A549 (cell line): ENCODE data around the gene PLXNB2. TPM values are rescaled to one million over a fixed set of nuclear protein-coding genes. Genes with fewer than 3 reads are reported as not detected.

Experiments
- ATAC-seq, 2 experiments: fragments of 200-7000 bp in 1 of 2; fragments of >200 bp in 1 of 2; cut with Nextera tagmentation in 1 of 2; cut with Tn5 transposase in 1 of 2; 3 replicates each; pipeline versions ENCODE4 v1.8.0 to v1.9.1; 2018 to 2020; ENCODE audit warnings: mild to moderate bottlenecking in 1 of 2, moderate library complexity in 1 of 2
- CTCF ChIA-PET: fragments of 300-600 bp; sonication (Branson Sonifier 250); formaldehyde crosslinking; extraction: SDS; loops from one replicate; lab custom pipeline; 2021; ENCODE audit warnings: antibody characterized with exemption, inconsistent platforms; lab: Yijun Ruan, JAX
- POLR2A ChIA-PET: fragments of 350-600 bp; formaldehyde crosslinking; extraction: SDS; loops from one replicate; lab custom pipeline; 2021; ENCODE audit warnings: antibody characterized with exemption, inconsistent platforms; lab: Yijun Ruan, JAX
- DNase-seq, 2 experiments: peaks; one replicate each; pipeline versions ENCODE4 v3.0.0 to v3.0.0-alpha.2; 2011 to 2016; ENCODE audit warnings: low read depth in 1 of 2, low spot score in 1 of 2
- FAIRE-seq: peaks from 2 replicates; lab custom pipeline; 2011; peaks lifted over from hg19 to GRCh38; lab: Jason Lieb, UNC
- H3K27ac ChIP-seq, 2 experiments: fragments of >200 bp; sonication (Bioruptor Twin); formaldehyde crosslinking; 3 replicates each; pipeline ENCODE4 v1.5.1; 2016 to 2017
- H3K4me1 ChIP-seq: fragments of >200 bp; sonication (Bioruptor Twin); formaldehyde crosslinking; 3 replicates; pipeline ENCODE4 v1.6.1; 2016
- H3K4me2 ChIP-seq: fragments of >200 bp; sonication (Bioruptor Twin); formaldehyde crosslinking; 3 replicates; pipeline ENCODE4 v1.6.1; 2016
- H3K4me3 ChIP-seq: fragments of >200 bp; sonication (Bioruptor Twin); formaldehyde crosslinking; 3 replicates; pipeline ENCODE4 v1.5.1; 2016
- H3K9me3 ChIP-seq: fragments of >200 bp; sonication (Bioruptor Twin); formaldehyde crosslinking; 3 replicates; pipeline ENCODE4 v1.6.1; 2016
- BHLHE40 ChIP-seq: IDR thresholded peaks from 2 replicates; pipeline ENCODE4 v1.6.1; 2012; ENCODE audit warnings: low read depth, low read length, inconsistent platforms
- CHD4 ChIP-seq: fragments of 200-600 bp; sonication (generic); IDR thresholded peaks from 2 replicates; pipeline ENCODE4 v1.6.1; 2016; ENCODE audit warnings: antibody characterized with exemption, mild to moderate bottlenecking, borderline replicate concordance
- CTCF ChIP-seq: fragments of >200 bp; sonication (Bioruptor Twin); formaldehyde crosslinking; IDR thresholded peaks from 3 replicates; pipeline ENCODE4 v1.5.1; 2016
- EHMT2 ChIP-seq: fragments of 200-600 bp; sonication (generic); IDR thresholded peaks from 2 replicates; pipeline ENCODE4 v1.6.1; 2016; ENCODE audit warnings: antibody characterized with exemption, low read depth, mild to moderate bottlenecking, moderate library complexity
- EP300 ChIP-seq, 2 experiments: fragments of >200 bp; sonication (Bioruptor Twin); formaldehyde crosslinking; IDR thresholded peaks; 2 replicates in 1 of 2; 3 replicates in 1 of 2; pipeline ENCODE4 v1.6.1; 2016 to 2017
- FOXS1 ChIP-seq: fragments of 250-450 bp; sonication (Bioruptor Pico); IDR thresholded peaks from 2 replicates; pipeline ENCODE4 v1.5.0; 2020; ENCODE audit warnings: mild to moderate bottlenecking, moderate library complexity
- HDAC2 ChIP-seq: fragments of 200-600 bp; sonication (generic); IDR thresholded peaks from 2 replicates; pipeline ENCODE4 v1.6.1; 2016
- JUN ChIP-seq, 2 experiments: fragments of >200 bp; sonication (Bioruptor Twin); formaldehyde crosslinking; IDR thresholded peaks; 2 replicates in 1 of 2; 3 replicates in 1 of 2; pipeline ENCODE4 v1.6.1; 2016 to 2017
- JUNB ChIP-seq: fragments of >200 bp; sonication (Bioruptor Twin); formaldehyde crosslinking; IDR thresholded peaks from 2 replicates; pipeline ENCODE4 v1.6.1; 2016
- MAFK ChIP-seq: fragments of 450-650 bp; IDR thresholded peaks from 2 replicates; pipeline ENCODE4 v1.6.1; 2014; ENCODE audit not compliant: partially characterized antibody
- MYC ChIP-seq: IDR thresholded peaks from 2 replicates; pipeline ENCODE4 v1.6.1; 2012; ENCODE audit warnings: mild to moderate bottlenecking, inconsistent platforms, low read length, improper control_type of control experiment, borderline replicate concordance
- RAD21 ChIP-seq, 2 experiments: fragments of >200 bp in 1 of 2; sonication (Bioruptor Twin) in 1 of 2; formaldehyde crosslinking in 1 of 2; IDR thresholded peaks in 1 of 2; conservative IDR thresholded peaks in 1 of 2; 2 replicates in 1 of 2; 3 replicates in 1 of 2; pipeline ENCODE4 v1.6.1; 2012 to 2018; ENCODE audit warnings: inconsistent platforms in 1 of 2
- RARB ChIP-seq: fragments of 250-450 bp; sonication (Bioruptor Pico); IDR thresholded peaks from 2 replicates; pipeline ENCODE4 v1.8.0; 2021; ENCODE audit warnings: mild to moderate bottlenecking, moderate library complexity
- RFX5 ChIP-seq: fragments of 450-650 bp; IDR thresholded peaks from 2 replicates; pipeline ENCODE4 v1.7.1; 2014; ENCODE audit warnings: antibody characterized with exemption, mild to moderate bottlenecking, moderate library complexity
- SMC3 ChIP-seq: fragments of >200 bp; sonication (Bioruptor Twin); formaldehyde crosslinking; IDR thresholded peaks from 3 replicates; pipeline ENCODE4 v1.6.1; 2018; ENCODE audit warnings: inconsistent platforms
- USF2 ChIP-seq: fragments of 450-650 bp; IDR thresholded peaks from 2 replicates; pipeline ENCODE4 v1.6.1; 2014; ENCODE audit warnings: antibody characterized with exemption
- WGBS: methylation state at CpG from one replicate; pipeline ENCODE4 v1.1.6; 2017; ENCODE audit errors: missing lambda C conversion rate; 5-methylcytosine and 5-hydroxymethylcytosine counted together
- polyA plus RNA-seq, 4 experiments: library from polyadenylated mRNA; depleted of rRNA in 3 of 4; stranded (reverse); fragments of >200 nt; fragmentation: RNase III in 1 of 4; extraction: RNeasy Plus Mini Kit Qiagen cat#74134 plus additional on column Dnase treatment in 1 of 4; gene quantifications; 2 replicates in 3 of 4; 3 replicates in 1 of 4; pipeline ENCODE4 v1.2.3, GENCODE V29; 2011 to 2017
- TF ChIP-seq, protein P1 (sequence below): fragments of 250-450 bp; sonication (Bioruptor Pico); IDR thresholded peaks from 2 replicates; pipeline ENCODE4 v1.5.0; 2020; ENCODE audit warnings: low read depth, mild to moderate bottlenecking, moderate library complexity
- TF ChIP-seq, protein P2 (sequence below): IDR thresholded peaks from 2 replicates; pipeline ENCODE4 v1.6.1; 2012; ENCODE audit warnings: low read depth, borderline replicate concordance

The PLXNB2 gene
- polyA plus RNA-seq, 2 of the 4 experiments (the other 2 are of a cell fraction) = 24.6 to 64.4 TPM

DNA sequence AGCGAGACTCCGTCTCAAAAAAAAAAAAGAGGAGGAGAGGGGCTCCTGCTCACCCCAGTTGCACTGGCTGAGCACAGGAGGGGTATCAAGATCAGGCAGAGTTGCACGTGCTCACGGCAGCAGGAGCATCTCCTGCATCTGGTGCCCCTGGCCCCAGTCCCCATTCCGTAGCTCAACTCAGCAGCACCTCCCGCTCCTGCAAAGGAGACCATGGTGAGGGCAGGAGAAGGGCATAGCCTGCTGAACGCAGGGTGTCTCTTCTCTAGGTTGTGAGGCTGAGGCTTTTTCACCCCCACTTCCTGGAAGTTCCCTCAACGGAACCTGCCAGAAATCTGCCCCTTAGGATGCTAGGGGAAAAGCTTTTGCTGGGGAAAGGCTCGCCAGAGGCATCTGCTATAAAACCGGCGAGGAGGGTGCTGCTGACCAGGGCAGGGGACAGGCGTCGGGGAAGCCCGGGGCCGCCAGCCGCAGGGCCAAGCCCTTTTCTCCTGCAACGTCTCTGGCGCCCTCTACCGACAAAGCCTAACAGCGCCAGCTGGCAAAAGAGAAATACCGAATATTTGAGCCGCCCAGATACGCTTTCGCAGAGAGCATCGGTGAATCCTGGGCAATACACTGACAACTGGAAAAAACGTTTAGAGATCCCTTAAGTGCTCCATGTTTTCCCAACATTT is 34.7 kb upstream of the PLXNB2 start:
- ATAC-seq = peak; percentile 79 to 89
- peak overlapping the region; percentile 88 for H3K4me2 ChIP-seq
- no peak for FAIRE-seq
- no peaks in the 10 kb centered on the region for H3K9me3 ChIP-seq
- peak overlapping the region; percentile 88 for H3K4me3 ChIP-seq
- TF ChIP-seq SMC3 (peak; percentile 76), RAD21 (conservative IDR thresholded peaks at IDR 0.05 in 1 of 2, IDR thresholded peaks at IDR 0.05 in 1 of 2) (peak; percentile 81 to 86), FOXS1 (CRISPR knock-in tag) (no peak), CTCF (peak; percentile 87)
- TF ChIP-seq, protein P1, sequence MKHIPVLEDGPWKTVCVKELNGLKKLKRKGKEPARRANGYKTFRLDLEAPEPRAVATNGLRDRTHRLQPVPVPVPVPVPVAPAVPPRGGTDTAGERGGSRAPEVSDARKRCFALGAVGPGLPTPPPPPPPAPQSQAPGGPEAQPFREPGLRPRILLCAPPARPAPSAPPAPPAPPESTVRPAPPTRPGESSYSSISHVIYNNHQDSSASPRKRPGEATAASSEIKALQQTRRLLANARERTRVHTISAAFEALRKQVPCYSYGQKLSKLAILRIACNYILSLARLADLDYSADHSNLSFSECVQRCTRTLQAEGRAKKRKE (CRISPR knock-in tag) = no peak
- ChIA-PET POLR2A (interaction anchor here (0.5 to 1.2 kb wide), 2 partner anchors 11 to 96 kb away, joined by 3 read pairs; no protein-coding TSS in a partner anchor), CTCF (interaction anchor here (0.6 to 2.7 kb wide), 33 partner anchors 9 to 386 kb away, joined by 3 to 50 read pairs (median 5); partner anchors contain the start of genes DENND6B, HDAC10, PLXNB2 and SCO2)
- no peaks in the 10 kb centered on the region for H3K4me1 ChIP-seq
- 17% methylated on average over 24 of the region's 26 CpGs for WGBS
- peak; percentile 35 to 83 for DNase-seq
- H3K27ac ChIP-seq = peak overlapping the region; percentile 74 to 100

DNA sequence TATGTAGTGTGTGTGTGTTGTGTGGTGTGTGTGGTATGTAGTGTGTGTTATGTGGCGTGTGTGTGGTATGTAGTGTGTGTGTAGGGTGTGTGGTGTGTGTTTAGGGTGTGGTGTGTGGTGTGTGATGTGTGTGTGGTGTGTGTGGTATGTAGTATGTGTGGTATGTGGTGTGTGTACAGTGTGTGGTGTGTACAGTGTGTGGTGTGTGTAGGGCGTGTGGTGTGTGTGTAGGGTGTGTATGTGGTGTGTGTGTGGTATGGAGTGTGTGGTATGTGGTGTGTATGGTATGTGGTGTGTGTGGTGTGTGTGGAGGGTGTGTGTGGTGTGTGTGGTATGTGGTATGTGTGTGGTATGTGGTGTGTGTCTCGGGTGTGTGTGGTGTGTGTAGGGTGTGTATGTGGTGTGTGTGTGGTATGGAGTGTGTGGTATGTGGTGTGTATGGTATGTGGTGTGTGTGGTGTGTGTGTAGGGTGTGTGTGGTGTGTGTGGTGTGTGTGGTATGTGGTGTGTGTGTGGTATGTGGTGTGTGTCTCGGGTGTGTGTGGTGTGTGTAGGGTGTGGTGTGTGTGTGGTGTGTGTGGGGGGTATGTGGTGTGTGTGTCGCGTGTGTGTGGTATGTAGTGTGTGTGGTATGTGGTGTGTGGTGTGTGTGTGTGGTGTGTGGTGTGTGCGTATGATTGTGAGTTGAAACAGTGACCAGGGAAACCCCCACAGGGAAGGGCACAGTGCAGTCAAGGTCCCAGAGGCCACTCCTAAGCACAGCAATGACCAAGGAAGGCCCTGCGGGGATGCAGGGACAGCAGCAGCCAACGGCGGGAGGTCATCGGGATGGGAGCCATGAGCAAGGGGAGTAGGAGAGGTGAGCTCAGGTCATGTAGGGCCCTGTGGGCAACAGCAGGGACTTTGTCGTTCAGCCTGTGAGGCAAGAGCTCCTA is 32.8 kb upstream of the PLXNB2 start:
- Histone ChIP-seq H3K4me1 (no peaks in the 10 kb centered on the region), H3K4me2 (no peak overlapping the region), H3K9me3 (no peaks in the 10 kb centered on the region), H3K27ac (no peak overlapping the region), H3K4me3 (no peak overlapping the region)
- ATAC-seq (peak; percentile 6 to 16; a peak in 2 of 6 replicates), FAIRE-seq (no peak), DNase-seq (peak in 1 of 2 experiments; percentile 58)
- whole genome bisulfite sequencing = 66% methylated on average over 12 of the region's 12 CpGs
- POLR2A ChIA-PET = no interaction called here
- no peak for TF ChIP-seq CHD4
- no peak for TF ChIP-seq JUN (IDR thresholded peaks at IDR 0.05)
- no peak for TF ChIP-seq EHMT2
- no peak for TF ChIP-seq RFX5
- TF ChIP-seq RAD21 (conservative IDR thresholded peaks at IDR 0.05 in 1 of 2, IDR thresholded peaks at IDR 0.05 in 1 of 2) = no peak
- no peak for TF ChIP-seq MYC
- no peak for TF ChIP-seq MAFK
- TF ChIP-seq HDAC2 = no peak
- no peak for TF ChIP-seq RARB
- no peak for TF ChIP-seq CTCF
- no peak for TF ChIP-seq EP300 (IDR thresholded peaks at IDR 0.05)
- TF ChIP-seq, protein P2, sequence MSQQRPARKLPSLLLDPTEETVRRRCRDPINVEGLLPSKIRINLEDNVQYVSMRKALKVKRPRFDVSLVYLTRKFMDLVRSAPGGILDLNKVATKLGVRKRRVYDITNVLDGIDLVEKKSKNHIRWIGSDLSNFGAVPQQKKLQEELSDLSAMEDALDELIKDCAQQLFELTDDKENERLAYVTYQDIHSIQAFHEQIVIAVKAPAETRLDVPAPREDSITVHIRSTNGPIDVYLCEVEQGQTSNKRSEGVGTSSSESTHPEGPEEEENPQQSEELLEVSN = no peak
- TF ChIP-seq USF2 = no peak
- TF ChIP-seq JUNB = no peak
- TF ChIP-seq BHLHE40 = no peak
- CTCF ChIA-PET = interaction anchor here (1.0 to 2.7 kb wide), 10 partner anchors 8 to 89 kb away, joined by 3 to 50 read pairs (median 18); partner anchors contain the start of genes HDAC10 and PLXNB2
